GM12892 (cell line): ENCODE results near the gene SLCO2A1. TPM values are rescaled to one million over a fixed set of nuclear protein-coding genes. Genes with fewer than 3 reads are reported as not detected.
"Not testable (repeated sequence)": the region's sequence is repeated elsewhere in the genome, so short reads cannot be mapped to it uniquely, and the experiment has no call there.

Experiments used
- DNase-seq: peaks from one replicate; pipeline ENCODE4 v3.0.0; 2011; ENCODE audit not compliant: insufficient read length
- FAIRE-seq: peaks from 2 replicates; lab custom pipeline; 2011; peaks lifted over from hg19 to GRCh38; lab: Jason Lieb, UNC
- POLR2A ChIP-seq: IDR thresholded peaks from 2 replicates; pipeline ENCODE4 v1.6.1; 2011; ENCODE audit warnings: low read depth, low read length, control low read depth
- POLR2AphosphoS5 ChIP-seq: IDR thresholded peaks from 2 replicates; pipeline ENCODE4 v1.6.1; 2011; ENCODE audit warnings: low read depth, low read length, control low read depth
- TAF1 ChIP-seq: IDR thresholded peaks from 2 replicates; pipeline ENCODE4 v1.6.1; 2011; ENCODE audit warnings: low read depth, mild to moderate bottlenecking, control low read depth, low read length, borderline replicate concordance
- polyA plus RNA-seq: library from polyadenylated mRNA; unstranded; fragments of >200 nt; gene quantifications from one replicate; pipeline ENCODE4 v1.2.1, GENCODE V29; 2012; ENCODE audit warnings: missing spikeins, inconsistent platforms; ENCODE audit not compliant: missing spikeins

SLCO2A1 gene
- not detected for polyA plus RNA-seq

DNA sequence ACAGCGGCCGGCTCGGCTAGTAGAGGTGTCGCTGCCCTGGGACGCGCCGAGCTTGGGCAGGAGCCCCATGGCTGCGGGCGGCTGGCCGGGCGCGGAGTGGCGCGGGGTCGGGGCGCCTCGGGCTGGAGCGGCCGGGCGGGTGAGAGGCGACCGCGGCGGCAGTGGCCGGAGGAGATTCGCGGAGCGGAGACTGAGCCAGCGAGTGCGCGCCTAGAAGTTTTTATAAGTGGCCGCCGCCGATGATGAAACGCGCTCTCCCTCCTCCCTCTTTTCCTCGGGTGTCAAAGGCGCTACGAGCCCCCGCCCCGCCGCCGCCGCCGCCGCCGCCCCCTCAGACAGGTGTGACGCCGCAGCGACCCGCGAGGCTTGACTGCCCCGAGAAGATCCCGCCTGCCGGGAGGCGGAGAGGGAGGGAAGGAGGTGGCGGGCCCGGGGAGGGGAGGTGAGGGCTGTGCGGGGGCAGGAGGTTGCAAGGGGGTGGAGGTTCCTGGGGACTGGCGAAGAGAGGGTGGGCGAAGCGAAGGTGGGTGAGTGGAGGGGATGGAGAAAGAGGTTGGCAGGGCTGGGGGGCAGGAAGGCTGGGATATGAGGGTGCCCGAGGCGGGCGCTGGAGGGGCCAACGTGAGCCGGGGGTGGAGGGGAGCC, at the start of gene SLCO2A1:
SLCO2A1 (minus strand) TSS at position 192 of the 645 bp plus-strand sequence; CDS start at position 69, 123 bp downstream.
- DNase-seq (no peak), FAIRE-seq (no peak)
- TF ChIP-seq POLR2AphosphoS5 (no peak), POLR2A (no peak), TAF1 (no peak)

DNA sequence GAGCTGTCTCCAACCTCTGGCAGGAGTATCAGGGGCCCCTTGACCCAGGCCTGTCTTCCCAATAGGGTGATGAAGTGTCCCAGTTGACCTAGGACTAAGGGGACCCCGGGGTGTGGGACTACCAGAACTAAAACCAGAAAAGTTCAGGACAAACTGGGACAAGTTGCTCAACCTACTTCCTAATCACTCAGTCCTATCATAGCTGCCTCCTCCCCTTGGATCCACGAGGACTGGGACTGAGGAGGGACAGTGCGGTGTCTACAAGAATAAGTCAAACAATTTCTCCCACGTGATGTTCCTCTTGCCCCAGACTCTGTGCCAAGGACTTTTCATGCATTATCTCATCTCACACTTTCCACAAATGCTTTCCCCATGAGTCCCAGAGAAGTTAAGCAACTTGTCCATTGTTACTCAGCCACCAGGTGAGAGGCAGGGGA, 49.4 kb upstream of the SLCO2A1 start:
- TF ChIP-seq POLR2A (no peak), TAF1 (no peak), POLR2AphosphoS5 (no peak)
- FAIRE-seq, result no peak
- DNase-seq, result no peak

DNA sequence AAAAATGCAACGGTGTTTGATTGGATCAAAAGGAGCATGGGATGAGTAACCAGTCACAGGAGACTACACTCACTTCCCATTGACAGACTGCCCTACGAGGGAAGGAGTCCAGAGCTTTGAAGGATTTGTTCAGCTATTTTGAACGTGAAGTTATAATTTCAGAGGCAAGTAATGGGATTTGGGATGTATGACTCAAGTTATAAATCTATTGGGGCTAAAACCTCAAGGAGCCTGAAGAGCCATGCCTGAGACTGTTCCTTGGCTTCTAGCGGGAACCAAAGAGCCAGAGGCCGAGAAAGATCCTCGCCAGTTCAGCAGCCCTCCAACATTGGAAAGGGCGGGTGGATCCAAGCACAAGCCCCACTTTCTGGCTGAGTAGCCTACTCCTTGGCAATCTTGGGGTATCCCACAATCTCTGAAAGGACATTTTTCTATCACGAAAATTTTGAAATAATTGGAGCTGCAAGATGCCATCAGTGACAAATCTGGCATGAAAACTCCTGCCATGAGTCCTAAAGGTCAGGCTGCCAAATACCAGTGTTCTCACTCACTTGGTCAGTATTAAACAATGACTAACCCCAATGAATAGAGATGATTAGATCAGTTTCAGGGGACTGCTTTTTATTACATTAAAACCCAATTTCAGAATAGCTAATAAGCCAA, 48.6 kb upstream of the SLCO2A1 start:
- no peak for DNase-seq
- TF ChIP-seq TAF1 (no peak), POLR2AphosphoS5 (no peak), POLR2A (no peak)
- no peak for FAIRE-seq

DNA sequence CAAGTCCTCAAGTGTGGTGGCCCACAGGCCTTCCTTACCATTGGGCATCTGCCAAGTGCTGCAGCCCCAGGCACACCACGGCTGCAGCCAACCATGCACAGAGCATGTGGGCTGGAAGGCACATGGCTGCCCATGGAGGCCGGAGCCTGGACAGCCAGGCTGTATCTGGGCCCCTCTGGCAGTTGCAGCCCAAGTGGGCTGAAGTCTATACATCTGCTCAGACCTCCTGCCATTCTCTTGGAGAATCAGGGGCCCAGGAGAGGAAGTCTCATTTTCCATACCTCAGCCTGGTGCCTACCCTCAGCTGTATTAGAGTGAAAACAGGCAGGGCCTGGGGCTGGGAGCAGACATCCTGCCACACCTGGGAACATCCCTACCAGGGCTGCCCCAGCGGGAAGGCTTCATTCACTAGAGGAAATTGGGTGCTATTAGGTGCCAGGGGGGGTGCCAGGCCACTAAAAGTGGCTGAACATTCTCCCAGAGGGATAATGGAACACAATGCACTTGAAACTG, 48.0 kb upstream of the SLCO2A1 start:
- DNase-seq (no peak), FAIRE-seq (no peak)
- TF ChIP-seq POLR2AphosphoS5 (no peak), TAF1 (no peak), POLR2A (no peak)

DNA sequence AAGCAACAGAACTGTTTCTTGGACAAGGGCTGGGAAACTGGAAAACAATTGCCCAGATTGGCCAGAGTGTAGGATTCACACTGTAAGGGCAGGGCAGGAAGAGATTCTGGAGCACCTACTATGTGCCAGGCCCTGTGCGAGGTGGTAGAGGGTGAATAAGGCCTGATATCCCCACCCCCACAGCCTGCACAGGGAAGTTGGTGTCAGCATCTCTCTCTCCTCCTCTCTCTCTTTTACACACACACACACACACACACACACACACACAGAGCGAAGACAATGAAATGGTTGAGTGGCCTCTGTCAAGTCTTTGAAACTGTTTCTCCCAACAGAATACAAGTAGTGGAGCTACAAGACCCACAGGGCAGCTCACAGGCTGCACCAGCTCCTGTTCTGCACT, 47.1 kb upstream of the SLCO2A1 start:
- DNase-seq (no peak), FAIRE-seq (no peak)
- no peak for TF ChIP-seq TAF1
- no peak for TF ChIP-seq POLR2A
- no peak for TF ChIP-seq POLR2AphosphoS5

DNA sequence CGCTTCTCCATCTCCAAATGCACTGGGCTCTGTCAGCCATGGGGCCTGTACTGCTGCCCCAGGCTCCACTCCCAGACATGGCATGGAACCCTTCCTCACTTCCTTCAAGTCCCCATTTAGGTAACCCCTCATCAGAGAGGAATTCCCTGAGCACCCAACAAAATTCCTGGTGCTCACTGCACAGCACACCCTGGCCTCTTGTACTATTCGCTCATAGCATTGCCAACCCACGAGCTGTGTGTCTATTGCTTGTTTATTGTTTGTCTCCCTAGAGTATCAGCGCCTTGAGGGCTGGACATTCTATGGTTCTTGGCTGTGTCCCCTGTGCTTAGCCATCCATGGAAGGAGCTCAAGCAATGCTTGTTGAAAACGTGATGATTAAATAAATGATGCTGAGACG, 46.1 kb upstream of the SLCO2A1 start:
- DNase-seq (no peak), FAIRE-seq (no peak)
- no peak for TF ChIP-seq TAF1
- no peak for TF ChIP-seq POLR2A
- no peak for TF ChIP-seq POLR2AphosphoS5

DNA sequence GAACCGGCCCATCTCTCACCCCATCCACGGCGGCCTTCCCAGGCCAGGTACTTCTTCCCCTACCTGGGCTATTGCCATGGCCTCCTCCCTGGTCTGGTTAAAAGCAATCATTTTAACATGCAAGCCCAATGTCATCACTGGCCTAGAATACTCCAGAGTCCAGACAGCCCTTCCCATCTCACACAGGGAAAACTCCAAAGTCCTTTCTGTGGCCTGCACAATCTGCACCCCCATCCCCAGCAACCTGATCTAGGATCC, 45.8 kb upstream of the SLCO2A1 start:
- TF ChIP-seq TAF1 (no peak), POLR2A (no peak), POLR2AphosphoS5 (no peak)
- FAIRE-seq (no peak), DNase-seq (no peak)

DNA sequence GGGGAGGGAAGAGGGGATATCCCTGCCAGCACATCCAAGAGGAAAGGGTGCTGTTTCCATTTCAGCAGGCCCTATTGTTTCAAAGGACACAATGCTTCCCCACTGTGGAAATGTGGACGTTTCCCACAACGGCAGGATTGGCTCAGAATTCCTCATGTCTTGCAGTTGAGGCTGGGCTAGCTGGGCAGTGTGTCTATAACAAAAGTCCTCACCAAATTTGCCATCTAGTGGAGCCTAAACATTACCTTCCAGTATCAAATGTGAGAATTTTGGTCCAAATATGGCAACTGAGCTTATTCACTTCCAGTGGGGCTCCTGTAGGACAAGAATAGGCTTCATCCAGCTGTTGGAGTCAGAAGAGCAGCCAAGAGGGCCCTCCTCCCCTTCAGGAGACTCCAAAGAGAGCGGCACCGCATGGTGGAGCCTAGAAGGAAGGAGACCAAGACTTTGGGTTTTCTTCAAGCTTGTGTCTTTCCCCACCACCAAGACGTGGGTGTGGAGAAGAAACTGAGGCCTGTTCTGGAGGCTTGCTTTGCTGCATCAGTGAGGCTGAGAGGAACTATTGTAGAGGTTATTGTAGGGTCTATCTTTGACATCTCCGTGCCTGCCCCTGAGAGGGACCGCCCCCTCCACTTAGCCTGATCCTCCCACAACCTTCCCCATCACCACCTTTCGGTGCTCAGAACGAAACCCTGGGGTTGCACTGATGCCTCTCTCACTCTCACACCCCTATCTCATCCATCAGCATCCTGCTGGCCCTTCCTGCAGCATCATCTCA, 45.3 kb upstream of the SLCO2A1 start:
- no peak for DNase-seq
- TF ChIP-seq TAF1, result no peak
- no peak for TF ChIP-seq POLR2AphosphoS5
- no peak for TF ChIP-seq POLR2A
- no peak for FAIRE-seq

DNA sequence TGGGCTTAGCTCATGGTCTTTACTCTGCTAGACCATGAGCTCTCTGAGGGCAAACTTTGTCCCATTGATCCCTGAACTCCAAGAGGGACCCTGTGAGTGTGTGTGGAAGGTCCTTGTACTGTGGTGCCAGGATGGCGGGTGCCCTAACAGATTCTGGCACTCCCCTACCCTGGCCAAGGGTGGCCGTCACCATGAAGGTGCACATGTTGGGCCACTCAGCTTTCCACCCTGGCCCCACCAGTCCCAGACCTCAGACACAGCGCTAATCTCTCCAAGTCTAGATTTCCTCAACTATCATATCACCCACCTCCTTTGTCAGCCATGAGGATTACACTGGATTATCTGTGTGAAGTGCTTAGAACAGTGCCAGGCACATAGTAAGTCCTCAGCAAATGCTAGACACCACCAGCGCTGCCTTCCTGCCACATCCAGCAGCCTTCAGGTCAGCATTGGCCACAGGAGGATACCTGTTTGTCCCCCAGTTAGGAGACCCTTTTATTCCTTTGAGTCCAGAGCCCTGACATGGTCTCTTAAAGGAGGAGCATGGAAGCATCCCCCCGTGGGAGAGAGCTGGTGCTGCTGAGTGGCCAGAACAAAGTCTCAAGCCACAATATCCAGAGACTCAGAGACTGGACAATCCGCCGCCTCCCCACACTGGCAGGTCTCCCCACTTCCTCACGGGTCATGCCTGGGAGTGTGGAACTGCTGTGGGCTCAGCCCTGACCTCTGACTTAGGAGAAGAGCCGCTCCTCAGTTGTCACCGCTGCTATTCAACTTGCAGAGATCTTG, 44.5 kb upstream of the SLCO2A1 start:
- no peak for TF ChIP-seq POLR2A
- TF ChIP-seq TAF1, result no peak
- TF ChIP-seq POLR2AphosphoS5, result no peak
- DNase-seq (no peak), FAIRE-seq (no peak)

DNA sequence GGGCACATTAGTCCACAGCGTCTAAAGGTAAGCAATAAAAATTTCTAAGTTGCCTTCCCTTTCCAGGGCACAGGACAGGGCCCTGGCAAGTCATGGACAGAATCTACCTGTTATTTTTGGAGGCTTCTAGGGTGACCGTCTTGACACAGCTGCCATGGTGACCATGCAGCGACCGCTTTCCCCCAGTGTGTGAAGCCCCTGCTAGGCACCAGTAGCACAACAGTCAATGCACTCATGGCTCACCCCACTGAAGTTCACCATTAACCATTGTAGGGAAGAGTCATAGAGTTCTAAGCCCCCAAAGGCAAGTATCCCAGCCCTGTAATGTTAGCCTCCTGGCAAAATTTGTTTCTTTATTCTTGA, 43.8 kb upstream of the SLCO2A1 start:
- DNase-seq (no peak), FAIRE-seq (no peak)
- TF ChIP-seq TAF1 (no peak), POLR2A (no peak), POLR2AphosphoS5 (no peak)

DNA sequence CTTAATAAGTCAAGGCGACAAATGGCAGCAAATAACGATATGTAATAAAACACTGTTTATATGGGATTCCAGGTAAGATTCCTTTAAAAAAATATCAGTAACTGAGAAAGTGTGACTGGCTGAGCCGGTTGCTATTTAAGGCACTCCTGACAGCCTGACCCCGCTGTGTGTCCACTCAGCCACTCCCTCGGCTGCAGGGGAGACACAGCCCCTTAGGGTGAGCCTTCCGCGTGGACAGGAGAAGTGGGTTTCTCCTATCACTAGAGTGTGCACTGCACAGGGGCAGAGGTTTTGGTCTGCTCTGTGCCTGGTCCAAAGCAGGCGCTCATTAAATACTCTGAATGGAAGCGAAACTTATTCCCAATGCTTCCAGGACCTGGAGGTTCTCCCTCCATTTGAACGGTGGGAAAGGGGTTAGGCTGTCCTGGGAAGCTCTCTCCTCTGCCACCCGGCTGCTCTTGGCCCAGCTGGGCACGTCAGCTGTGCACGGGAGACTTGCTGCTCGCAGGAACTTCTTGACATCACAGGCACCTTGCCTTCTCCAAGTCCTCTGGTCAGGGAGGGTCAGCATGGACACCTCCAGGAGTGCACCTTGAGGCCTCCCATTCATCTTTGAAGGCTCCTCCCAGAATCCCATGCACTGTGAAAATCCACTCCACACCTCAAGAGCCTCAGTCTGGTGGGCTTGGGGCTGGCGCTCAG, 43.3 kb upstream of the SLCO2A1 start:
- TF ChIP-seq TAF1 (no peak), POLR2A (no peak), POLR2AphosphoS5 (no peak)
- DNase-seq, result no peak
- no peak for FAIRE-seq

DNA sequence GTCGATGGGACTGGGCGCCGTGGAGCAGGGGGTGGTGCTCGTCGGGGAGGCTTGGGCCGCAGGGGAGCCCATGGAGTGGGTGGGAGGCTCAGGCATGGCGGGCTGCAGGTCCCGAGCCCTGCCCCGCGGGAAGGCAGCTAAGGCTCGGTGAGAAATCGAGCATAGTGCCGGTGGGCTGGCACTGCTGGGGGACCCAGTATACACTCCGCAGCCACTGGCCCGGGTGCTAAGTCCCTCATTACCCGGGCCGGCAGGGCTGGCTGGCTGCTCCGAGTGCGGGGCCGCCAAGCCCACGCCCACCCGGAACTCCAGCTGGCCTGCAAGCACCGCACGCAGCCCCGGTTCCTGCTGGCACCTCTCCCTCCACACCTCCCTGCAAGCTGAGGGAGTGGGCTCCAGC, 40.6 kb upstream of the SLCO2A1 start:
- DNase-seq, FAIRE-seq: not testable (repeated sequence)
